CD4-positive, alpha-beta T cell (primary cell): Measurements from ENCODE around the gene SHANK3. TPM values are rescaled to one million over a fixed set of nuclear protein-coding genes. Genes with fewer than 3 reads are reported as not detected.
"Not testable (repeated sequence)": the region's sequence is repeated elsewhere in the genome, so short reads cannot be mapped to it uniquely, and the experiment has no call there.

Experiments used
- ATAC-seq: fragments of 200-7000 bp; cut with Tn5 transposase; one replicate; pipeline ENCODE4 v1.10.0; 2022; ENCODE audit warnings: mild to moderate bottlenecking; ENCODE audit not compliant: poor library complexity
- CTCF ChIA-PET: fragments of 350-600 bp; sonication (Branson Sonifier 250); formaldehyde crosslinking; loops from one replicate; lab custom pipeline; 2021; ENCODE audit warnings: antibody characterized with exemption, inconsistent platforms; lab: Charles Lee
- POLR2A ChIA-PET: fragments of 350-600 bp; sonication (Branson Sonifier 250); formaldehyde crosslinking; loops from one replicate; lab custom pipeline; 2021; ENCODE audit warnings: antibody characterized with exemption, inconsistent platforms; lab: Charles Lee
- DNase-seq, 14 experiments: peaks; one replicate each; pipeline ENCODE4 v3.0.0-alpha.2; 2013 to 2020; ENCODE audit warnings: mixed read lengths in 2 of 14
- H3K27ac ChIP-seq, 2 donors: one replicate each; pipeline versions ENCODE4 v1.5.1 to v1.7.0; 2013; ENCODE audit warnings: low read length in 2 of 2, low read depth in 1 of 2, mild to moderate bottlenecking in 1 of 2
- H3K27me3 ChIP-seq, 2 experiments: 1 replicate in 1 of 2; 2 replicates in 1 of 2; pipeline versions ENCODE4 v1.6.1 to v1.7.0; 2013; ENCODE audit warnings: low read length in 2 of 2, control low read depth in 1 of 2, mild to moderate bottlenecking in 1 of 2, moderate library complexity in 1 of 2; ENCODE audit not compliant: insufficient read depth in 2 of 2, control insufficient read depth in 1 of 2
- H3K36me3 ChIP-seq: one replicate; pipeline ENCODE4 v1.6.1; 2013; ENCODE audit warnings: low read length, control low read depth; ENCODE audit not compliant: insufficient read depth
- H3K4me1 ChIP-seq: one replicate; pipeline ENCODE4 v1.6.1; 2013; ENCODE audit warnings: low read length, control low read depth; ENCODE audit not compliant: insufficient read depth
- H3K4me3 ChIP-seq: one replicate; pipeline ENCODE4 v1.5.1; 2013; ENCODE audit warnings: mild to moderate bottlenecking, low read length, moderate library complexity
- H3K9me3 ChIP-seq, 2 experiments: 1 replicate in 1 of 2; 2 replicates in 1 of 2; pipeline versions ENCODE4 v1.6.1 to v1.7.0; 2013; ENCODE audit warnings: low read length in 2 of 2, mild to moderate bottlenecking in 2 of 2, control low read depth in 1 of 2, moderate library complexity in 1 of 2; ENCODE audit not compliant: control insufficient read depth in 1 of 2, insufficient read depth in 1 of 2
- H3K27ac Mint-ChIP-seq: one replicate; pipeline ENCODE4 v1.8.0; 2020; ENCODE audit warnings: mixed read lengths
- H3K27me3 Mint-ChIP-seq: one replicate; pipeline ENCODE4 v1.8.0; 2021; ENCODE audit warnings: mixed read lengths
- H3K36me3 Mint-ChIP-seq: one replicate; pipeline ENCODE4 v1.8.0; 2021; ENCODE audit warnings: low read depth, mixed read lengths
- H3K4me1 Mint-ChIP-seq: one replicate; pipeline ENCODE4 v1.8.0; 2021; ENCODE audit warnings: low read depth, mixed read lengths
- H3K4me3 Mint-ChIP-seq: one replicate; pipeline ENCODE4 v1.8.0; 2020; ENCODE audit warnings: mild to moderate bottlenecking, mixed read lengths
- H3K9me3 Mint-ChIP-seq: one replicate; pipeline ENCODE4 v1.8.0; 2020; ENCODE audit warnings: mixed read lengths
- intact Hi-C, 2 experiments: fragments of 100-400 bp; cut with DNase I in 1 of 2; cut with micrococcal nuclease in 1 of 2; formaldehyde crosslinking; loops; one replicate each; pipeline versions ENCODE4 v1.15.1 to v1.9.0; 2023 to 2025; cut with DNase I, micrococcal nuclease
- total RNA-seq, 174 experiments: library from RNA in 2 of 174; stranded (reverse) in 2 of 174; gene quantifications; one replicate each; pipeline ENCODE4 v1.2.3 and lab custom pipeline; 2021 to 2026
- TF ChIP-seq, protein P1 (sequence below): fragments of 200-600 bp; IDR thresholded peaks from one replicate; pipeline ENCODE4 v1.8.0; 2022; ENCODE audit warnings: antibody characterized with exemption, mild to moderate bottlenecking

Gene SHANK3
- total RNA-seq, 2 experiments from 2014 or later, result not detected

DNA sequence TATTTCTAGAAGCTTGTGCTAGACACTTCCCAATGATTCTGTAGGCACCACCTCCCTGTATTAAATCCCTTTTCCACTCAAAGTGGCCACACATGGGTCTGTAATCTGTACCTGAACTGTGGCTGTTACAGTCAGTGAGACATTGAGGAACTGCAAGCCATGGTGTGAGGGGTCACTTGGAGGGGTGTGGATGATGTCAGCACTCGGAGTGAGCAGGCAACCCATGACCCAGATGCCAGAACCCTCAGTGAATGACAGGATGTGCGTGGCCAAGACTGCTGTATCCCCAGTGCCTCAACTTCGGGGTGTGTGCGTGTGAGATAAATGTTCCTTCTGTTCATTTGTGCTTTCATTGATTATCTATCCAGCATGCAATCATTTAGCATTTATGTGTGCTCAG, 14.7 kb upstream of the SHANK3 start:
- CTCF ChIA-PET, result no interaction called here

DNA sequence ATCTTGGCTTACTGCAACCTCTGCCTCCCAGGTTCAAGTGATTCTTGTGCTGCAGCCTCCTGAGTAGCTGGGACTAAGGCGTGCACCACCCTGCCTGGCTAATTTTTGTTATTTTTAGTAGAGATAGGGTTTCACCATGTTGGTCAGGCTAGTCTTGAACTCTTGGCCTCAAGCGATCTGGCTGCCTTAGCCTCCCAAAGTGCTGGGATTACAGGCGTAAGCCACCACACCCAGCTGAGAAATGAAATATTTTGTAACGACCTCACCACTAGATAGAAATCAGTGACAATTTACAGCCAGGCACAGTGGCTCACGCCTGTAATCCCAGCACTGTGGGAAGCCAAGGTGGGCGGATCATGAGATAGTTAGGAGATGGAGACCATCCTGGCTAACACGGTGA, 12.9 kb upstream of the SHANK3 start:
- H3K4me1 Mint-ChIP-seq, DNase-seq, H3K4me1 ChIP-seq, H3K27me3 ChIP-seq, H3K36me3 ChIP-seq, CTCF ChIA-PET, H3K9me3 Mint-ChIP-seq, H3K27ac ChIP-seq, H3K4me3 ChIP-seq, H3K27ac Mint-ChIP-seq, intact Hi-C loops, H3K36me3 Mint-ChIP-seq, POLR2A ChIA-PET, H3K9me3 ChIP-seq, ATAC-seq, H3K4me3 Mint-ChIP-seq: not testable (repeated sequence)
- H3K27me3 Mint-ChIP-seq, result peaks cover 31% of the 10 kb centered on the region

More for the DNA sequence above, 14.7 kb upstream of the SHANK3 start:
- H3K36me3 Mint-ChIP-seq, result no peaks in the 10 kb centered on the region
- TF ChIP-seq, protein P1, sequence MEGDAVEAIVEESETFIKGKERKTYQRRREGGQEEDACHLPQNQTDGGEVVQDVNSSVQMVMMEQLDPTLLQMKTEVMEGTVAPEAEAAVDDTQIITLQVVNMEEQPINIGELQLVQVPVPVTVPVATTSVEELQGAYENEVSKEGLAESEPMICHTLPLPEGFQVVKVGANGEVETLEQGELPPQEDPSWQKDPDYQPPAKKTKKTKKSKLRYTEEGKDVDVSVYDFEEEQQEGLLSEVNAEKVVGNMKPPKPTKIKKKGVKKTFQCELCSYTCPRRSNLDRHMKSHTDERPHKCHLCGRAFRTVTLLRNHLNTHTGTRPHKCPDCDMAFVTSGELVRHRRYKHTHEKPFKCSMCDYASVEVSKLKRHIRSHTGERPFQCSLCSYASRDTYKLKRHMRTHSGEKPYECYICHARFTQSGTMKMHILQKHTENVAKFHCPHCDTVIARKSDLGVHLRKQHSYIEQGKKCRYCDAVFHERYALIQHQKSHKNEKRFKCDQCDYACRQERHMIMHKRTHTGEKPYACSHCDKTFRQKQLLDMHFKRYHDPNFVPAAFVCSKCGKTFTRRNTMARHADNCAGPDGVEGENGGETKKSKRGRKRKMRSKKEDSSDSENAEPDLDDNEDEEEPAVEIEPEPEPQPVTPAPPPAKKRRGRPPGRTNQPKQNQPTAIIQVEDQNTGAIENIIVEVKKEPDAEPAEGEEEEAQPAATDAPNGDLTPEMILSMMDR, result no peak
- ATAC-seq, result no peak
- H3K4me1 ChIP-seq, result no peaks in the 10 kb centered on the region
- POLR2A ChIA-PET, result no interaction called here
- peaks cover 29% of the 10 kb centered on the region for H3K27me3 Mint-ChIP-seq
- H3K9me3 Mint-ChIP-seq, result no peaks in the 10 kb centered on the region
- intact Hi-C loops, result no loop called here
- no peak for DNase-seq
- no peaks in the 10 kb centered on the region for H3K36me3 ChIP-seq
- H3K9me3 ChIP-seq, result no peaks in the 10 kb centered on the region
- H3K4me3 ChIP-seq, result no peak overlapping the region
- H3K4me1 Mint-ChIP-seq, result no peaks in the 10 kb centered on the region
- H3K27ac ChIP-seq, result no peak overlapping the region
- no peak overlapping the region for H3K4me3 Mint-ChIP-seq
- no peak overlapping the region for H3K27ac Mint-ChIP-seq
- H3K27me3 ChIP-seq, result peaks cover 5 to 7% of the 10 kb centered on the region in 2 experiments

DNA sequence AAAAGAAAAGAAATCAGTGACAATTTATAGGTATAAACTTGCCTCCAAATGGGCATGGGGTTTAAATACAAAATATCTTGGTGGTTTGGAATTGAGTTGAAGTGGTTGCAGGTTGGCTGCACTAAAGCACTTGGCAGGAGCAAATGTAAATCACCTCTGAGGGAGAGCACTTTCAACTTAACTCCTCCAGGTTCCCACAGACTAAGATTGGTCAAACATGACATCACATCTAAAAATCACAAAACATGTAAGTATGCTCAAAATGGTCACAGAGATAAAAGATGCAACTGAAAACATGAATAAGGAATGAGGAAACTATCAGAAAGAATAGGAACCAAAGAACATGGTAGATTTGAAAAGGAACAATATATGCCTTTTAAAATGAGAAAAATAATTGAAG, 12.3 kb upstream of the SHANK3 start:
- CTCF ChIA-PET, result no interaction called here
- no peak overlapping the region for H3K27ac Mint-ChIP-seq

More for the DNA sequence above, 12.3 kb upstream of the SHANK3 start:
- ATAC-seq (no peak), DNase-seq (no peak)
- intact Hi-C loops, result no loop called here
- Mint-ChIP-seq H3K9me3 (no peaks in the 10 kb centered on the region), H3K27me3 (peaks cover 31% of the 10 kb centered on the region), H3K4me3 (no peak overlapping the region), H3K4me1 (no peaks in the 10 kb centered on the region), H3K36me3 (no peaks in the 10 kb centered on the region)
- Histone ChIP-seq H3K9me3 (no peaks in the 10 kb centered on the region), H3K27ac (no peak overlapping the region), H3K4me1 (no peaks in the 10 kb centered on the region), H3K36me3 (no peaks in the 10 kb centered on the region), H3K27me3 (peaks cover 5 to 7% of the 10 kb centered on the region in 2 experiments), H3K4me3 (no peak overlapping the region)
- TF ChIP-seq, protein P1, result no peak
- POLR2A ChIA-PET, result no interaction called here
